Dedifferentiated amniotic fluid mesenchymal stem cell (primary cell): ENCODE data around the gene MYDGF.

Source experiments
- DNase-seq: peaks from one replicate; pipeline ENCODE4 v3.0.0-alpha.2; 2016; ENCODE audit errors: extremely low spot score

MYDGF gene

DNA sequence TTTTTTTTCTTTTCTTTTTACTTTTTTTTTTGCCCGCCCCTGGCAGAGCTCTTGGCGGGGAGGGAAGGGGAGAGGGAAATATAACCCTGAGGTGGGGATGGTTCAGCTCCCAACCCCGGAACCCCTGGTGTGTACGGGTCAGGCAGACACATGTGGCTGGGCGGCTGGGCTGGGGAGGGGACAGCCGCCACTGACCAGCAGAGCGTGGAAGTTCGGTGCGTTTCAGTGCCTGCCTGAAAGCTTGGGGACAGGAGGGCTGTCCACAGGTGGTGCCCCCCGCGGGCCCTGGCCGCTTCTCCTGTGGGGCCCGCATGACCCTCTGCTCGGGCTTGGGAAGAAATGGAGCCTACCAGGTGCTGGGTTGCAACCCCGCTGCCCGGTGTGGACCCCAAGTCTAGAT lies 5.2 kb upstream of the MYDGF start:
- no peak for DNase-seq

GRCh38 chr19:4673726-4674125 lies 3.6 kb upstream of the MYDGF start:
- DNase-seq: no peak

GRCh38 chr19:4673216-4673615 lies 3.1 kb upstream of the MYDGF start:
- DNase-seq: no peak

- no peak for DNase-seq
Observed at GRCh38 chr19:4671185-4671851, 1.2 kb upstream of the MYDGF start.

- no peak for DNase-seq
Observed at GRCh38 chr19:4664642-4665041, 5.5 kb downstream of the MYDGF start.

DNA sequence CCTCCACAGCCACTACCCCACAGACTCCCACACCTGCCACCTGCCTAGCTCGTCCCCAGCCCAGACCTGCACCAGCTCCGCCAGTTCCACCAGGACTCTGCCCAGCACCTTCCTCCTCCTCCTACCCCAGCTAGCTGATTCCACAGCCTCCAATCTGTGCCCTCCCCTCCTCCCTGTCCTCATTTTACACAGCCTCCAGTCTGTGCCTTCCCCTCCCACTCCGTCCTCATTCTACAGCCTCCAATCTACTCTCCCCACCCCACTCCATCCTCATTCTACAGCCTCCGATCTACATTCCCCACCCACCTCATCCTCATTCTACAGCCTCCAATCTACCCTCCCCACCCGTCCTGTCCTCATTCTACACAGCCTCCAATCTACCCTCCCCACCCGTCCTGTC lies 7.3 kb downstream of the MYDGF start:
- DNase-seq: no peak

DNA sequence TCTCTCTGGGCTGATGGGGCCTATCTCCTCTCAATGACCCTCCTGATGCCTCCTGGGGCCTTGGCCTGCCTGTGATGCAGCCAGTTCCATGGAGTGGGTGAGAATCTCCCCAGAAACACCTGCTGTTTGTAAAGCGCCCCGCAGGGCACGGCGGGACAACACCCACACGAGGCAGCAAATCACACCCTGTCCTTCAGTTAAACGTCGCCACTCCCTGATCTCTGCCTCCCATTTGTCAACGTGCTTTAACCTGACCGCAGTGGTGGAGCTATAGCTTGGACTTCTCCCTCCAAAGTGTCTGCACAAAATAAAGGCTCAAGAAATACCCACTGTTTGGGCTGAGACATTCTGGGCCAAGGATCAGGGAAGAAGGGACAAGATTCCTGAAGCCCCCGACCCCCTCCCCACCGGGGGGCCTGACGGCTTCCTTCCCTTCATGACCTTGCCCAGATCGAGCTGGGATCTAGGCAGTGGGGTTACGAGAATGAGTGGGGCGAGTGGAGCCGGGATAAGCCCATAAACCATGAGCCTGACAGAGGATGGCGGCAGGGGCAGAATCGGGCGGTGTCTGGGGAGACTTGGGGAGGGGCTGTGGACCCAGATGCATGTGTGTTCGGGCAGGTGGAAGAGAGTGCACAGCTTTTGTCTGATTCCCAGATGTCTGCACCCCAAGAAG lies 8.0 kb downstream of the MYDGF start:
- DNase-seq: no peak

DNA sequence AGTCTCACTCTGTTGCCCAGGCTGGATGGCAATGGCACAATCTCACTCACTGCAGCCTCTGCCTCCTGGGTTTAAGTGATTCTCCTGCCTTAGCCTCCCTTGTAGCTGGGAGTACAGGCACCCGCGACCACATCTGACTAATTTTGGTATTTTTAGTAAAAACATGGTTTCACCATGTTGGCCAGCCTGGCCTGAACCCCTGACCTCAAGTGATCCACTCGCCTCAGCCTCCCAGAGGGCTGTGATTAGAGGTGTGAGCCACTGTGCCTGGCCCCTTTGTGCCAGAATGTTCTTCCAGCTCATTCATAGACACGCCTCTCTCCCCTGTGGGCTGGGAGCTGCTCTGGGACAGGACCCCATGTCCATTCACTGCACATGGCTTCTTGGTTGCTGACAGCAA lies 9.1 kb downstream of the MYDGF start:
- DNase-seq: no peak

GRCh38 chr19:4660181-4660791 lies 9.9 kb downstream of the MYDGF start:
- DNase-seq: no peak

GRCh38 chr19:4657835-4658234 lies 12.3 kb downstream of the MYDGF start:
- no peak for DNase-seq

- DNase-seq: no peak
Observed at GRCh38 chr19:4657262-4657661, 12.9 kb downstream of the MYDGF start.

DNA sequence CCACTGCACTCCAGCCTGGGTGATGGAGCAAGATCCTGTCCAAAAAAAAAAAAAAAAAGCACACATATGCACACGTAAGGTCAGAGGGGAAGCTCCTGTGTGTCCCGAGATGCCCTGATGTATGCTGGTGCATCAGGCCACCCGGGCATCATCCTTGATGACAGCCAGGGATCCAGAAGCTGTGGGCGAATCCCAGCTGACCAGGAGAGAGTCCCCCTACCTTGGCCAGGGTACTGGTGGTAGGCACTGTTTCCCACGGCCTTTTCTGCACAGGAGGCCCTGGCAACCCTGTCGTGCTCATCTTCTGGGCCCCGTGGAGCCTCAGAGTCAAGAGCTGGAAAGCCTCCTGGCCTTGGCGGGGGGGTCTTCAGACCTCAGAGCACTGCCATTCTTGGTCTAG lies 14.0 kb downstream of the MYDGF start:
- no peak for DNase-seq

DNA sequence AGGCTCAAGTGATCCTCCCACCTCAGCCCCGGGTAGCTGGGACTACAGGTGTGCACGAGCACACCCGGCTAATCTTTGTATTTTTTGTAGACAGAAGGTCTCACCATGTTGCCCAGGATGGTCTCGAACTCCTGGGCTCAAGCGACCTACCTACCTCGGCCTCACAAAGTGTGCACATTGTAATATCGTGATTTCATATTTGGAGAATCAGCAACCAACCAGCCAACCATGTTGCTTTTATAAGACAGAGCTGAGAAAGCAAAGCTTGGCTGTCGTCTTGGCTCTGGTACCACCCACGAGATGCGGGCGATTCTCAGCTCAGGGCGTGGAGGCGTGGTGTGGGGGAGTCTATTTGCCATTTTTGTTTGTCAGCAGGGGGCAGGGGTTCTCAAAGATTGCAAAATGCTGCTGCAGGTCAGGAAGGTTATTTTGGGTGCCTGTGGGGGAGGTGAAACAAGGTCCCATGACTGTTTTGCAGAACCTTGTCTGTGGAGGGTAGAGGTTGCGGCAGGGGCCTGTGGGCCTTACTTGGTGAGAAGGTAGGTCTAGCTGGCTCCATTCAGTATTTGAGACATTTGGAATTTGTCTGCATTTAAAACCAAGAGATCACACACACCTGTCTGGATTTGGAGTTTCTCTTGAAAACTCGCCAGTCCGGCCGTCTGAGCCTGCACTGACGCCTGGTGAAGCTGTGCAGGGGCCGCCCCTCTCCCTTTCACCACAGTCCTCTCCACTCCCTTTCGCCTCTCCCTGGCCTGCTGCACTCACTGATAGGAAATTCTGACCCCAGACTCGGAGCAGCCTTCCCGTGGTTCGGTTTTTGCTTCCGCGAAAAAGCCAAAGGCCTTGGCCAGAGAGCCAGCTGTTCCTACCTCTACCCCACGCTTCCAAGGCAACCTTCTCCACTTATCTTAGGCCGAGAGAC lies 15.4 kb downstream of the MYDGF start:
- no peak for DNase-seq

- DNase-seq: no peak
Observed at GRCh38 chr19:4653793-4654436, 16.2 kb downstream of the MYDGF start.

- DNase-seq: no peak
Observed at GRCh38 chr19:4652075-4652474, 18.1 kb downstream of the MYDGF start.

DNA sequence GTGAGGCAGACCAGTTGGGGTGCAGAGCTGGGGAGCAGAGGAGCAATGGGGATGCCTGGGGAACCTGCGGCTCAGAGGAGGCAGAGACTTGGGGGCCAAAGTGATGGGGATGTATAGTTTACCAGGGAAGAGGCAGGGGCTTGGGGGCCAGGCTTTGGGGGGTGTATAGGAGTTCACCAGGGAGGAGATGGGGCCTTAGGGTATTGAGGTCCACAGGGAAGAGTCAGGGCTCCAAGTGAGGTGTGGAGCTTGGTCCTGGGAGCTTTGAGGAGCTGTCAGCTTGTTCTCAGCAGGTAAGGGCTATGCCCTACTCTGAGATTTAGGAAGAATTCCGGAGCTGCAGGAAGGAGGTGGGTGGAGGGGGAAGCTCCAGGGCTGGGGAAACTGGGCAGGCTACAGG lies 20.0 kb downstream of the MYDGF start:
- no peak for DNase-seq

- DNase-seq: no peak
Observed at GRCh38 chr19:4649392-4650047, 20.6 kb downstream of the MYDGF start.

DNA sequence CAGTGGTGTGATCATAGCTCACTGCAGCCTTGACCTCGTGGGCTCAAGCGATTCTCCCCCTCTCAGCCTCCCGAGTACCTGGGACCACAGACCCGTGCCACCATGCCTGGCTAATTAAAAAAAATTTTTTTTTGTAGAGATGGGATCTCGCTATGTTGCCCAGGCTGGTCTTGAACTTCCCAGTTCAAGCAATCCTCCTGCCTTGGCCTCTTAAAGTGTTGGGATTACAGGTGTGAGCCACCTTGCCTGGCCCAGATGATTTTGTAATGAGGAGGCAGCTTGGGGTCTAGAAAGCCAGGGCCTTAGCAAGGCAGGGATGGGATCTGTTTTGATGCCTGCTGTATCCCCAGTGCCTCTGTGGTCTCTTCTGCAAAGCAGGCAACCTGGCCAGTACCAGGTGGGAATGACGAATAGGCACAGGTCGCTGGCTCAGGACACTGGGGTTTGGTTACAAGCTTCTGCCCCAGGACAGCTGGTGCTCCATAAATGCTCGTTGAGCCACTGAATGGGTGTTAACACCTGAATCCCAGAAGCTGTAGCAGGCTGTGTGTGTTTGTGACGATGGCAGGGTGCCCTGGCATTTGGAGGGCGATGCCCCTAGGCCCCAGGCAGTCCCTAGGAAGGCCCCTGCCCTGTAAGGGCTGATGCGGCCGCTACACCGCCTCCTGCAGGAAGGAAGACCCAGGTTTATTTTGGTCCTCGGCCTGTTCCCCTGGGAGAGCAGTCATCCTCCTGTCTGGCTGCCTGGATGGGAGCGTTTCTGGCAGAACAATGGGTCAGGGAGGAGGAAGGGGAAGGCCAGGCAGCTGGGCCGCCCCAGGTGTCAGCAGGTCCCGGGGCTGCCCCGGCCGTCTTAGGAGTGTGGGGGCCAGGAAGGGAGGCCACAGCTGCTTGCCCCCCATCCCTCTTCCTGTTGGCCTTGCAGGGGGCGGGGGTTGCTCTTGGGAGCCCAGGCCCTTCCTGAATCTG lies 22.2 kb downstream of the MYDGF start:
- DNase-seq: no peak

DNA sequence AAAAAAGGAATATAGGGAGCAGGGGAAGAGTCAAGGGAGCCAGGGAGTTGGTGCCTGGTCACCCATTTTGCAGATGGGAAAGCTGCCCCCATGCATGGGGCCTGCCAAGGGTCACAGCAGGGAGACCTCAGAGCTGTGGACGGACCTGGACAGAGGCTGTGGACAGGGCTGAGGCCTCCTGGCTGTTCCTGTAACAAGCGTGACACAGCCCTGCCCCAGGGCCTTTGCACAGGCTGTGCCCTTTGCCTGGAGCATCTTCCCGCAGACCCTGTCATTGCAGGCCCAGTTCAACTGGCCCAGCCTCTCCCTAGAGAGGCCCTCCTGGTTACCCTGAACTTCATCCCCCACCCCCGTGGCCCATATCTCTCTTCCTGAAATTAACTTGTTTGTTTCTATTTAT lies 24.4 kb downstream of the MYDGF start:
- no peak for DNase-seq

GRCh38 chr19:4642625-4643024 lies 27.5 kb downstream of the MYDGF start:
- no peak for DNase-seq
